HG02973 (cell line): ENCODE results near the gene MT1H.
"Not testable (repeated sequence)": the region's sequence is repeated elsewhere in the genome, so short reads cannot be mapped to it uniquely, and the experiment has no call there.

ENCODE experiments used
- ATAC-seq: cut with Tn5 transposase; IDR thresholded peaks from one replicate; pipeline ENCODE4 v1.9.1; 2021; ENCODE audit warnings: moderate library complexity; ENCODE audit not compliant: unreplicated experiment

MT1H gene

DNA sequence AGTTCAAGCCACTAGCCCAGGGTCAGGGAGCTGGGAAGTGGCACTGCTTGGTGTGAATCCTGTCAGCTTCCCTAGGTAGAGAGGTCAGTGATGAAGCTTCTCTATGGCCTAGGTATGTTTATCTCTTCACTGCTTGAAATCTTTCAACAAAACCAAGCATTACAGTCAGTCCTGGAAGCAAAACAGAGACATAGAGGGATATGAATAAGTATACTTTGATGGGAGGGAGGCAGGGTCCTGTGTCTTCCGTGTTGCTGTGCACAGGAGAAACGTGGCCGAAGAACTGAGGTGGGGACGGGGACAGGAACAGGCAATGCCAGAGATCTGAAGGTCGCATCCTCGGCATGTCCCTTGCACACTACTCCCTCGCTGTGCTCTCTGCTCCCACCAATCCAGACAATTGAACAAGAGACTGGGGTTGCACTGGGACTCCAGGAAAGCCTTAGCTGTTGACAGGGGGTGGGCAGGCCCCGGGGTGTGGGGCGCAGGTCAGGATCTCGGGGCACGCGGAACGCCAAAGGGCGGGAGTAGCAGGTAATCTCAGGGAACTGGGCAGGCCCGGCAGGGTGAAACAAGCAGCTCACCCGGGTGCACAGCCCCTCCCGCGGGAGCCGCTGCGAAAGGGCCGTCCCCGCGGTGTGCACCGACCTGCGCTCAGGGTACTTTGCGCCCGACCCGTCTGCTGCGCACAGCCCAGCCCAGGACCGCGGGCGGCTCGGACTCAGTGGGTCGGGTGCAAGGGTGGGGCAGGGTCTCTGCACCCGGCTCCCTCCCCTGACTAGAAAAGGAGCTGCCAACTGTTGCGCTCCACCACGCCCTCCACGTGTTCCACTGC is at the start of gene MT1H:
Gene MT1H, plus strand, starts transcription at position 810 of the 835 bp plus-strand sequence. CDS start 71 bp downstream, outside the sequence.
- no peak for ATAC-seq

GRCh38 chr16:56620339-56620897 is 49.2 kb upstream of the MT1H start:
- no peak for ATAC-seq

GRCh38 chr16:56621665-56622445 is 47.8 kb upstream of the MT1H start:
- ATAC-seq = not testable (repeated sequence)

GRCh38 chr16:56623184-56623583 is 46.4 kb upstream of the MT1H start:
- ATAC-seq = not testable (repeated sequence)

DNA sequence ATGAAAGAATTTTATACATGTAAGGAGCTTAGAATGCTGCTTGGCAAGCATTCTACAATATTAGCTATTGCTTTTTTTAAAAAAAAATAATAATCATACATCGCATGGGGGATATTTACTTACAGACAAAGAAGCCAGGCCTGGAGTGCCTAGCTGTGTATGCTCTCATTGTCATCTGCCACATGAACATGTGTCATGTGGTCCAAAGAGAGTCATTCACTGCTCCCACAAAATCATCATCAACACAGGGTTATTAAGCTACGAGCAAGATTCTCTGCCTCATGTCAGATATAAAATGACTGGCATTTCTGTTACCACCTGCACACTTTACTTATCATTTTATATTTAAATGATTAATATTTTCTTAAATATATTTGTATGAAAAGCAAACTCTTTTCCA is 46.0 kb upstream of the MT1H start:
- no peak for ATAC-seq

- ATAC-seq = peak; percentile 60
These were observed 44.3 kb upstream of the MT1H start, which contains the start of gene MT1E for GRCh38 chr16:56625140-56625942. Gene MT1E, plus strand, starts transcription at chr16:56625781. Its CDS starts 71 bp downstream, at chr16:56625852.

GRCh38 chr16:56625943-56626654 is 43.5 kb upstream of the MT1H start:
- no peak for ATAC-seq

DNA sequence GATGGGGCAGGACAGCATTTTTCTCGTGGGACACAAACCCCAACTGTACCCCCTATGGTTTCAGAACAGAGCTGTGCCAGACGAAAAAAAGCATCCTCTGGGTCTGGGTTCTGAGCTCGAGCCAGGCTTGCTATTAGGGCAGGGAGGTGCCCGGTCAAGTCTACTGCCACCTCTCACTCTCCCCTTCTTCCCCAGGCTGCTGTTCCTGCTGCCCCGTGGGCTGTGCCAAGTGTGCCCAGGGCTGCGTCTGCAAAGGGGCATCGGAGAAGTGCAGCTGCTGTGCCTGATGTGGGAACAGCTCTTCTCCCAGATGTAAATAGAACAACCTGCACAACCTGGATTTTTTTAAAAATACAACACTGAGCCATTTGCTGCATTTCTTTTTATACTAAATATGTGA is 42.9 kb upstream of the MT1H start:
- no peak for ATAC-seq

- ATAC-seq = no peak
These were observed 40.9 kb upstream of the MT1H start for GRCh38 chr16:56628486-56629350.

- no peak for ATAC-seq
These were observed 40.1 kb upstream of the MT1H start for GRCh38 chr16:56629531-56629930.

DNA sequence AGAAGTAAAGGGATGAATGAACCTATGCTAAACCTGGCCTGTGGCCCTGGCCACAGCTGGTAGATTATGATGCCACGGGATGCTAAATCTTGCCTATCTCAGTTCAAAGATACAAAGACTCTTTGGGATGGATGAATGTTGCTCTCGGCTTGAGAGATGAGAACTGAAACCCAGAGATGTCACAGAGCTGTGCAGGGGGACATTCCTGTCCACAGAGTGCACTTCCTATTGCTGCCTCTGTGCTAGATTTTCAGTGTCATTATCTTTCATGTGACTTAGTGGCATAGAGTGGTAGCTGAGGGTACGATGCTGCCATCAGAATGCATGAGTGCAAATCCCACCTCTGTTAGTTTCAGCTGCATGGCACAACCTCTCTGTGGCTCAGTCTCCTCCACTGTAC is 39.5 kb upstream of the MT1H start:
- ATAC-seq = peak; percentile 69

DNA sequence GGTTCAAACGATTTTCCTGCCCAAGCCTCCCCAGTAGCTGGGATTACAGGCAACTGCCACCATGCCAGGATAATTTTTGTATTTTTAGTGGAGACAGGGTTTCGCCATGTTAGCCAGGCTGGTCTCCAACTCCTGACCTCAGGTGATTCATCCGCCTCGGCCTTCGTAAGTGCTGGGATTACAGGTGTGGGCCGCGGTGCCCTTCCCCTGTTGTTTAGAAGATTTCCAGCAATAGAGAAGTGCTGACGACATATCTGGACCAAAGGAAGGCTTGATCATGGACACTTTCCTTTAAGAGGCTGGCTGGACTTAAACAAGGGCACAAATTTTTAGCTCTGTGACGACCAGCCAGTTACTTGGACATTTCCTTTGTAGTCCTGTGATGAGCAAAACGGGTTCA is 38.4 kb upstream of the MT1H start:
- ATAC-seq = no peak

- no peak for ATAC-seq
These were observed 37.8 kb upstream of the MT1H start for GRCh38 chr16:56631832-56632155.

- ATAC-seq = no peak
These were observed 37.3 kb upstream of the MT1H start, which contains the start of gene MT1M for GRCh38 chr16:56632156-56632847. Gene MT1M, plus strand, starts transcription at chr16:56632659. Its CDS starts 73 bp downstream, at chr16:56632732.

GRCh38 chr16:56632848-56633365 is 36.7 kb upstream of the MT1H start:
- ATAC-seq = no peak

DNA sequence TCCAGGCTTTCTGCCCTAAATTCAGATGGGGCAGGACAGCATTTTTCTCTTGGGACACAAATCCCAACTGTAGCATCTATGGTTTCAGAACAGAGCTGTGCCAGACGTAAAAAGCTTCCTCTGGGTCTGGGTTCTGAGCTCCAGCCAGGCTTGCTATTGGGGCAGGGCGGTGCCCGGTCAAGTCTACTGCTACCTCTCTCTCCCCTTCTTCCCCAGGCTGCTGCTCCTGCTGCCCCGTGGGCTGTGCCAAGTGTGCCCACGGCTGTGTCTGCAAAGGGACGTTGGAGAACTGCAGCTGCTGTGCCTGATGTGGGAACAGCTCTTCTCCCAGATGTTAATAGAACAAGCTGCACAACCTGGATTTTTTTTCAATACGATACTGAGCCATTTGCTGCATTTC is 36.1 kb upstream of the MT1H start:
- no peak for ATAC-seq

GRCh38 chr16:56634715-56635440 is 34.7 kb upstream of the MT1H start:
- ATAC-seq = no peak
